SK-N-SH treated with all-trans-retinoic acid at 6 μM for 48 hours (cell line): ENCODE measurements around the gene MYH7B.

Experiments used
- RARB ChIP-seq: fragments of 250-450 bp; sonication (Bioruptor Pico); IDR thresholded peaks from 2 replicates; pipeline ENCODE4 v1.8.0; 2021; ENCODE audit warnings: mild to moderate bottlenecking, moderate library complexity
- SNAI2 ChIP-seq: fragments of 250-450 bp; sonication (Bioruptor Pico); IDR thresholded peaks from 2 replicates; pipeline ENCODE4 v1.5.0; 2020; ENCODE audit warnings: mild to moderate bottlenecking, moderate library complexity
- TCF4 ChIP-seq: fragments of 250-450 bp; sonication (Bioruptor Pico); IDR thresholded peaks from 2 replicates; pipeline ENCODE4 v1.8.0; 2021; ENCODE audit warnings: mild to moderate bottlenecking, moderate library complexity, borderline replicate concordance
- ZFP3 ChIP-seq: fragments of 250-450 bp; sonication (Bioruptor Pico); IDR thresholded peaks from 2 replicates; pipeline ENCODE4 v1.5.0; 2020; ENCODE audit warnings: mild to moderate bottlenecking, moderate library complexity
- ZFP30 ChIP-seq: fragments of 450-650 bp; formaldehyde crosslinking; IDR thresholded peaks from 2 replicates; pipeline ENCODE4 v1.5.0; 2022; ENCODE audit warnings: mild to moderate bottlenecking, moderate library complexity
- ZNF70 ChIP-seq: fragments of 450-650 bp; formaldehyde crosslinking; IDR thresholded peaks from 2 replicates; pipeline ENCODE4 v1.5.0; 2020; ENCODE audit warnings: mild to moderate bottlenecking, moderate library complexity
- ZNF8 ChIP-seq: fragments of 450-650 bp; formaldehyde crosslinking; IDR thresholded peaks from 2 replicates; pipeline ENCODE4 v1.5.0; 2020; ENCODE audit warnings: mild to moderate bottlenecking, moderate library complexity
- TF ChIP-seq, protein P1 (sequence below): fragments of 250-450 bp; sonication (Bioruptor Pico); IDR thresholded peaks from 2 replicates; pipeline ENCODE4 v1.8.0; 2020; ENCODE audit warnings: mild to moderate bottlenecking, moderate library complexity, borderline replicate concordance
- TF ChIP-seq, protein P2 (sequence below): fragments of 250-450 bp; sonication (Bioruptor Pico); IDR thresholded peaks from 2 replicates; pipeline ENCODE4 v1.5.1; 2021; ENCODE audit warnings: mild to moderate bottlenecking, moderate library complexity
- TF ChIP-seq, protein P3 (sequence below): fragments of 250-450 bp; sonication (Bioruptor Pico); IDR thresholded peaks from 2 replicates; pipeline ENCODE4 v1.5.1; 2020; ENCODE audit warnings: low read depth, mild to moderate bottlenecking, moderate library complexity

DNA sequence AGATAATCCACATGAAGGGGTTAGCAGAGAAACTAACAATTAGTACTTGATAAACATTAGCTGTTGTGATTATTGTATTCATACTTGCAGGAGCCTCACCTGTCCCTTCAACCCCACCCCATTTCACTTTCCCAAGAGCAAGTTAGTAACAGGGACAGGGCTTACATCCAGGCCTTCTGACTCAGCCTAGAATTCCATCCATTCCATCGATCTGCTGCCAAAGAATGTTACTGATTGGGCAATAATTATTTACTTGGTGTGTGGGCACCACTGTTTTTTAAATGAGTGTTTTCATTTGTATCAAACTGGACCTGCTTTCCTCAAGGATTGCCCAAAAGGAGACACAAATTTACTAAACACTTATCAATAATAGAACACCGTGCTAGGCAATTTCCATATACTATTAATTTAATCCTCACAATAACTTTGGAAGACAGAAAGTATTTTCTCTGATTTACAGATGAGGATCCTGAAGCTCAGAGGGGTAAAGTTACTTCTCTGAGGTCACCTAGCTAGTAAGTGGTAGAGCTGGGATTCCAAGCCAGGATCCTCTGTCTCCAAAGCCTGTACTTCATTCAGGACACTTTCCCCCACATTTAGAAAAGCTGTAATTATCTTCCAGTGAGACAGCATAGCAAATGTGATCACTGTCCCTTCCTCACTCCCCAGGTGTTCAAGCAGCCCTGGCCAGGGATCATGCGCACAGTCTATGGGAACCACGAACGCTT, 32.9 kb upstream of the MYH7B start:
- TF ChIP-seq ZNF70, result no peak
- TF ChIP-seq ZNF8, result no peak
- no peak for TF ChIP-seq ZFP30 (CRISPR knock-in tag)
- no peak for TF ChIP-seq RARB (CRISPR knock-in tag)
- TF ChIP-seq, protein P1, sequence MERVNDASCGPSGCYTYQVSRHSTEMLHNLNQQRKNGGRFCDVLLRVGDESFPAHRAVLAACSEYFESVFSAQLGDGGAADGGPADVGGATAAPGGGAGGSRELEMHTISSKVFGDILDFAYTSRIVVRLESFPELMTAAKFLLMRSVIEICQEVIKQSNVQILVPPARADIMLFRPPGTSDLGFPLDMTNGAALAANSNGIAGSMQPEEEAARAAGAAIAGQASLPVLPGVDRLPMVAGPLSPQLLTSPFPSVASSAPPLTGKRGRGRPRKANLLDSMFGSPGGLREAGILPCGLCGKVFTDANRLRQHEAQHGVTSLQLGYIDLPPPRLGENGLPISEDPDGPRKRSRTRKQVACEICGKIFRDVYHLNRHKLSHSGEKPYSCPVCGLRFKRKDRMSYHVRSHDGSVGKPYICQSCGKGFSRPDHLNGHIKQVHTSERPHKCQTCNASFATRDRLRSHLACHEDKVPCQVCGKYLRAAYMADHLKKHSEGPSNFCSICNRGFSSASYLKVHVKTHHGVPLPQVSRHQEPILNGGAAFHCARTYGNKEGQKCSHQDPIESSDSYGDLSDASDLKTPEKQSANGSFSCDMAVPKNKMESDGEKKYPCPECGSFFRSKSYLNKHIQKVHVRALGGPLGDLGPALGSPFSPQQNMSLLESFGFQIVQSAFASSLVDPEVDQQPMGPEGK (CRISPR knock-in tag), result no peak
- TF ChIP-seq, protein P2, sequence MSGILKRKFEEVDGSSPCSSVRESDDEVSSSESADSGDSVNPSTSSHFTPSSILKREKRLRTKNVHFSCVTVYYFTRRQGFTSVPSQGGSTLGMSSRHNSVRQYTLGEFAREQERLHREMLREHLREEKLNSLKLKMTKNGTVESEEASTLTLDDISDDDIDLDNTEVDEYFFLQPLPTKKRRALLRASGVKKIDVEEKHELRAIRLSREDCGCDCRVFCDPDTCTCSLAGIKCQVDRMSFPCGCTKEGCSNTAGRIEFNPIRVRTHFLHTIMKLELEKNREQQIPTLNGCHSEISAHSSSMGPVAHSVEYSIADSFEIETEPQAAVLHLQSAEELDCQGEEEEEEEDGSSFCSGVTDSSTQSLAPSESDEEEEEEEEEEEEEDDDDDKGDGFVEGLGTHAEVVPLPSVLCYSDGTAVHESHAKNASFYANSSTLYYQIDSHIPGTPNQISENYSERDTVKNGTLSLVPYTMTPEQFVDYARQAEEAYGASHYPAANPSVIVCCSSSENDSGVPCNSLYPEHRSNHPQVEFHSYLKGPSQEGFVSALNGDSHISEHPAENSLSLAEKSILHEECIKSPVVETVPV (CRISPR knock-in tag), result no peak
- no peak for TF ChIP-seq ZFP3 (CRISPR knock-in tag)
- no peak for TF ChIP-seq SNAI2 (CRISPR knock-in tag)
- no peak for TF ChIP-seq TCF4
- TF ChIP-seq, protein P3, sequence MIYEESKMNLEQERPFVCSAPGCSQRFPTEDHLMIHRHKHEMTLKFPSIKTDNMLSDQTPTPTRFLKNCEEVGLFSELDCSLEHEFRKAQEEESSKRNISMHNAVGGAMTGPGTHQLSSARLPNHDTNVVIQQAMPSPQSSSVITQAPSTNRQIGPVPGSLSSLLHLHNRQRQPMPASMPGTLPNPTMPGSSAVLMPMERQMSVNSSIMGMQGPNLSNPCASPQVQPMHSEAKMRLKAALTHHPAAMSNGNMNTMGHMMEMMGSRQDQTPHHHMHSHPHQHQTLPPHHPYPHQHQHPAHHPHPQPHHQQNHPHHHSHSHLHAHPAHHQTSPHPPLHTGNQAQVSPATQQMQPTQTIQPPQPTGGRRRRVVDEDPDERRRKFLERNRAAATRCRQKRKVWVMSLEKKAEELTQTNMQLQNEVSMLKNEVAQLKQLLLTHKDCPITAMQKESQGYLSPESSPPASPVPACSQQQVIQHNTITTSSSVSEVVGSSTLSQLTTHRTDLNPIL (CRISPR knock-in tag), result no peak
